ENCODE data around the gene ERCC3.

ERCC3 gene

GRCh38 chr2:127275356-127275755, 18.6 kb downstream of the ERCC3 start:
- Histone ChIP-seq H3K9me3 (ENCODE audit: severe bottlenecking) (no peaks in the 10 kb centered on the region), H3K4me3 (ENCODE audit: severe bottlenecking) (no peak overlapping the region), H3K27me3 (ENCODE audit: insufficient read depth, poor library complexity, severe bottlenecking) (no peaks in the 10 kb centered on the region), H3K4me1 (ENCODE audit: insufficient read depth, poor library complexity, severe bottlenecking) (no peaks in the 10 kb centered on the region), H3K36me3 (ENCODE audit: low read depth) (peaks cover 66% of the 10 kb centered on the region), H3K27ac (ENCODE audit: poor library complexity, severe bottlenecking) (no peak overlapping the region)
- ATAC-seq (ENCODE audit: low read depth) (no peak), DNase-seq (ENCODE audit: low spot score) (no peak)
- no peak for TF ChIP-seq CTCF (IDR thresholded peaks at IDR 0.05; ENCODE audit: poor library complexity, severe bottlenecking)

GRCh38 chr2:127270663-127271062, 23.3 kb downstream of the ERCC3 start:
- H3K27me3 ChIP-seq (ENCODE audit: insufficient read depth, poor library complexity, severe bottlenecking) = no peaks in the 10 kb centered on the region
- no peak for TF ChIP-seq CTCF (IDR thresholded peaks at IDR 0.05; ENCODE audit: poor library complexity, severe bottlenecking)
- H3K27ac ChIP-seq (ENCODE audit: poor library complexity, severe bottlenecking) = no peak overlapping the region
- H3K36me3 ChIP-seq (ENCODE audit: low read depth) = peaks cover 58% of the 10 kb centered on the region
- no peak for ATAC-seq (ENCODE audit: low read depth)
- H3K4me1 ChIP-seq (ENCODE audit: insufficient read depth, poor library complexity, severe bottlenecking) = no peaks in the 10 kb centered on the region
- no peaks in the 10 kb centered on the region for H3K9me3 ChIP-seq (ENCODE audit: severe bottlenecking)
- DNase-seq (ENCODE audit: low spot score) = no peak
- H3K4me3 ChIP-seq (ENCODE audit: severe bottlenecking) = no peak overlapping the region

GRCh38 chr2:127261804-127262406, 32.0 kb downstream of the ERCC3 start:
- ATAC-seq (ENCODE audit: low read depth) (no peak), DNase-seq (ENCODE audit: low spot score) (no peak)
- Histone ChIP-seq H3K4me3 (ENCODE audit: severe bottlenecking) (no peak overlapping the region), H3K4me1 (ENCODE audit: insufficient read depth, poor library complexity, severe bottlenecking) (no peaks in the 10 kb centered on the region), H3K36me3 (ENCODE audit: low read depth) (peaks cover 41% of the 10 kb centered on the region), H3K27ac (ENCODE audit: poor library complexity, severe bottlenecking) (no peak overlapping the region), H3K27me3 (ENCODE audit: insufficient read depth, poor library complexity, severe bottlenecking) (no peaks in the 10 kb centered on the region), H3K9me3 (ENCODE audit: severe bottlenecking) (no peaks in the 10 kb centered on the region)
- no peak for TF ChIP-seq CTCF (IDR thresholded peaks at IDR 0.05; ENCODE audit: poor library complexity, severe bottlenecking)

DNA sequence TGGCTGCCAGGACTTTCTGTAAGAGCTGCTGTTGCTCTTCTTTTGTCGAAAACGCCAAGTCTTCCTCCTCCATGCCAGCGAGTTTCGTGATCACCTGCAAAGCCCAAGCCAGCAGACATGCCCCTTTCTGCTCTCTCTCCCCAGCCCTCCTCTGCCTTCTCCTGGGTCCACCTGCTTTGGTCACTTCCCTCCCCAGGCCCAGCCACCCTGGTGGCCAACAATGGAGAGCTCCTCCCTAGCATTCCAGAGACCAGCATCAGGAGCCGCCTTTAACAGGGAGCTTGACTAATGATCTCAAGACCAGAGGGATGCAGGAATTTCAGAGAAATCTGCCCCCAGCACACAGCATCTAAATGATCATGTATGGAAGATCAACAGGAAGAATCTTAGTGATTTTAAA, 34.6 kb downstream of the ERCC3 start:
- TF ChIP-seq CTCF (IDR thresholded peaks at IDR 0.05; ENCODE audit: poor library complexity, severe bottlenecking) = no peak
- Histone ChIP-seq H3K27ac (ENCODE audit: poor library complexity, severe bottlenecking) (no peak overlapping the region), H3K36me3 (ENCODE audit: low read depth) (peaks cover 41% of the 10 kb centered on the region), H3K9me3 (ENCODE audit: severe bottlenecking) (no peaks in the 10 kb centered on the region), H3K4me1 (ENCODE audit: insufficient read depth, poor library complexity, severe bottlenecking) (peaks cover 7% of the 10 kb centered on the region), H3K27me3 (ENCODE audit: insufficient read depth, poor library complexity, severe bottlenecking) (no peaks in the 10 kb centered on the region), H3K4me3 (ENCODE audit: severe bottlenecking) (no peak overlapping the region)
- no peak for DNase-seq (ENCODE audit: low spot score)
- no peak for ATAC-seq (ENCODE audit: low read depth)

GRCh38 chr2:127256866-127257265, 37.1 kb downstream of the ERCC3 start:
- Histone ChIP-seq H3K9me3 (ENCODE audit: severe bottlenecking) (no peaks in the 10 kb centered on the region), H3K27me3 (ENCODE audit: insufficient read depth, poor library complexity, severe bottlenecking) (no peaks in the 10 kb centered on the region), H3K27ac (ENCODE audit: poor library complexity, severe bottlenecking) (no peak overlapping the region), H3K4me1 (ENCODE audit: insufficient read depth, poor library complexity, severe bottlenecking) (peaks cover 8% of the 10 kb centered on the region), H3K36me3 (ENCODE audit: low read depth) (peaks cover 39% of the 10 kb centered on the region), H3K4me3 (ENCODE audit: severe bottlenecking) (no peak overlapping the region)
- TF ChIP-seq CTCF (IDR thresholded peaks at IDR 0.05; ENCODE audit: poor library complexity, severe bottlenecking) = no peak
- no peak for ATAC-seq (ENCODE audit: low read depth)
- no peak for DNase-seq (ENCODE audit: low spot score)

Data from RWPE2 (cell line).